GM21381 (cell line): ENCODE data around the gene BCKDK.
"Not testable (repeated sequence)": the region's sequence is repeated elsewhere in the genome, so short reads cannot be mapped to it uniquely, and the experiment has no call there.

Experiments used
- ATAC-seq: cut with Tn5 transposase; IDR thresholded peaks from one replicate; pipeline ENCODE4 v1.9.1; 2021; ENCODE audit warnings: mild to moderate bottlenecking, moderate library complexity; ENCODE audit not compliant: unreplicated experiment

BCKDK gene

GRCh38 chr16:31138621-31139578 is 30.7 kb downstream of the BCKDK start:
- no peak for ATAC-seq

GRCh38 chr16:31141071-31141469 is 32.9 kb downstream of the BCKDK start:
- ATAC-seq, result not testable (repeated sequence)

- ATAC-seq, result no peak
These were observed 33.4 kb downstream of the BCKDK start for GRCh38 chr16:31141489-31142108.

DNA sequence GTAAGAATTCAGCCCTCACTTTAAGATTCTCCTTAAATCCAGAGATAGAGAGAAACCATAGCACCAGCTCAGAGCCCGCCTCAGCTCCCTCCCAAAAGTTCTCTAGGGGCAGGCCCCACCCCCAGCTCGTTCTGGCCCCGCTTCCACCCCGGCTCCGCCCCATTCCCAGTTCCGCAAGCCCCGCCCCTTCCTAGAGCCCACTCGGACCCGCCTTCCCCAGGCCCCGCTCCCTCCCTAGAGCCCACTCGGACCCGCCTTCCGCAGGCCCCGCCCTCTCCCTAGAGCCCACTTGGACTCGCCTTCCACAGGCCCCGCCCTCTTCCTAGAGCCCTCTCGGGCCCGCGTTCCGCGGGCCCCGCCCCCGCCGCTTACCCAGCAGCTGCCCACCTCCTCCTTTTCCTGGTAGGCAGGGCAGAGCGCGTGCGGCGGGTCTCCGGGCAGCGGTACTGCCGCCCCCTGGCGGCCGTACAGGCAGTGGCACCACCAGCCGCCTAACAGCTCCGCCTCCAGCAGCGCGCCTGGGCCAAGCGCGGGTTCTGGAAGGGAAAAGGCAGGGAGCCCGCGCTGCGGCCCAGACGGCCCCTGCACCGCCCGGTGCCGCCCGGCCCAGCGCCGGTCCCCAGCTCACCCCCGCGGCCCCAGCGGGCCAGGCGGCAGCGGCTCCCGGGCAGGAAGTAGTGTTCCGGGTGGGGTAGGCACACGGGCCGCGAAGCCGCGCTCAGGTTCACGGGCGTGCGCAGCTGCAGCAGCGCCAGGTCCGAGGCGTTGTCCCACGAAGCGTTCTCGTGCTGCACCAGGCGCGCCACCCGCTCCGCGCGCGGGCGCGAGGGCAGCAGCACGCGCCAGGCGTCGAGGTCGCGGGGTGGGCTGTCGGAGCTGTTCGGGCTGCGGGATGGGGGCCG is 34.2 kb downstream of the BCKDK start:
- peak; percentile 89 for ATAC-seq

DNA sequence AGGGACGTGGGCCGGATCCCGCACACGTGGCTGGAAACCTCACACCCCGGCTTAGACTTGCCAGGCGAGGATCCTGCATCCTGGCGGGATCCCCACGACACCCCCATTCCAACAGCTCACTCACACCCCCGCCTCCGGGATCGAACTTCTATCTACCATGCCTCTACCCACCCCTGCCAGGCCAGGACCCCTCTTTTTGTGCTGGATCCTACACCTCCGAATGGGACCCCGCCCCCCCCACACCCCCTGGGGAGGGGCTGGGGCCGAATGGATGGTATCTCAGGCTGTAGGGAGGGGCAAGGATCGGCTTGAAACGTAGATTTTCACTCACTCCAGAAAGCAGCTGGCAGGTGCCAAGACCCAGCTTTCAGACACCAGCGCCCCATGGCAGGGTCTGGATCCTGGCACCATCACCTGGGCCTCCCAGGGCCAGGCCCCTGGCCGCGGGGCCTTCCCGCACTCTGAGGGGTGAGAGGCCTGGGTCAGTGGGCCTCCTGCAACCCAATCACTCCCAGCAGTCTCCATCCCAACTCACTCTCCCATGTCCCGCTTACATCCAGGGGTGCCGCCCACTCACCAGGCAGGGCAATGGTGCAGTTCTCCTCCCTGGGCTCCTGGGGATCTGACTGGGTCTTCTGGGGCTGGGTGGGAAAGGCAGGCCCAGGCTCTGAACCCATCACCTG is 35.0 kb downstream of the BCKDK start:
- ATAC-seq, result no peak

GRCh38 chr16:31143694-31144148 is 35.5 kb downstream of the BCKDK start:
- ATAC-seq, result no peak

DNA sequence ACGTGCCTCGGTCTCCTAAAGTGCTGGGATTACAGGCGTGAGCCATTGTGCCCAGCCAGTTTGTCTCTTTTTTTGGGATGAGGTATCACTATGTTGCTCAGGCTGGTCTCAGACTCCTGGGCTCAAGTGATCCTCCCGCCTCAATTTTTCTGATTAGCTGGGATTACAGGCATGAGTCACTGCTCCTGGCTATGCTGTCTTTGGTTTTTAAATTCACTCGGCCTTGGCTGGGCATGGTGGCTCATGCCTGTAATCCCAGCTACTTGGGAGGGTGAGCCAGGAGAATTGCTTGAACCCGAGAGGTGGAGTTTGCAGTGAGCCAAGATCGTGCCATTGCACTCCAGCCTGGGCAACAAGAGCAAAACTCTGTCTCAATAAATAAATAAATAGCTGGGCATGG is 36.2 kb downstream of the BCKDK start:
- not testable (repeated sequence) for ATAC-seq

DNA sequence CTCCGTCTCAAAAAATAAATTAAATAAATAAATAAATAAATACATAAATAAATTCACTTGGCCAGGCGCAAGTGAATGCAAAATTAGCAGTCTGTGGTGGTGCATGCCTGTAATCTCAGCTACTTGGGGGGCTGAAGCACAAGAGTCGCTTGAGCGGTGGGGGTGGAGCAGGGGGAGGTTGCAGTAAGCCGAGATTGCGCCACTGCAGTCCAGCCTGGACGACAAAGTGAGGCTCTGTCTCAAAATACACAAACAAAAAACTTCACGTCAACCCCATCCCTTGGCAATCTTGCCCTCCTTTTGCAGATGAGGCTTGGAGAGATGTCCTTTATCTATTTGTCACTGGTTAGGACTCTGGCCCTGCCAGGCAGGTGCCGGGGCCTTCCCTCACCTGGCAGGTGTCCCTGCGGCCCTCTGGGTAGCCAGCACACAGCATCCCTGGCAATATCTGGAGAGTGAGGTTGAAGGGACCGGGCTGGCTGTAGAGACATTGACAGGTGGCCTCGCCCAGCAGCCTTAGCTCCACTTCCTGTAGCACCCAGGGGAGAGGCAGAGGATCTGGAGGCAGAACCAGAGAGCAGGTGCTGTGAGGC is 37.3 kb downstream of the BCKDK start:
- ATAC-seq, result no peak

DNA sequence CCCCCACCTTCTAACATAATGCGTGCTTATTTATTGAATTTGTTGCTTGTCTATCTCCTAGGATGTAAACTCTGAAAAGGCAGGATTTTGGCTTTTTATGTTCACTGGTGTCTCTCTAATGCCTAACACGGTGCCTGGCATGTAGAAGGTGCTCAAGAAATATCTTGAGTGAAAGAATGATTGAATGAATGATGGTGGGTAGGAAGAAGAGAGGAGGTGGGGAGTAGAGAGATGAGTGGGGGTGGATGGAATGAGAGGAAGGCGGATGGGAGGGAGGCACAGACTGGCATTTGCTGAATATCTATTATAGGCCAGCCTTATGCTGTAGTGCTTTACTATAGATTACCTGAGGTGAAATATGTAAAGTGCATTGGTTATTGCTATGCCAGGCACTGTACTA is 39.4 kb downstream of the BCKDK start:
- ATAC-seq, result no peak

DNA sequence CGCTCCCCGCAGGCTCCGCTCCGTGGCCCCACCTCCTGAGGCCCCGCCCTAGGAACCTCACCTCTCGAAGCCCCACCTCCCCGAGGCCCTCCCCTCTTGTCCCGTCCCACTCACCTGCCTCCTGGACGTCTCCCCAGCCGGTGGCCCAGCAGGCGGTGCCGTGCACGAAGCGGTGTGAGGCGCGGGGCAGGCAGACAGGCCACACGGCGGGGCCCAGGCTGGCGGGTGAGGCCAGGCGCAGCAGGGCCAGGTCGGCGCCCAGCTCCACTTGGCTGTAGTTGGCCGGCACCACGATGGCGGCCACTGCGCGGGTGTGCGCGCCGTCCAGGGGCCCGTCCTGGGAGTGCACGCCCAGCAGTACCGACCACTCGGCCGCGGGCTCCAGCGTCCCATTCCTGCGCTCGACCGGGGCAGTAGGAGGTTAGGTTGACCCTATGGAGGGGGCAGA is 40.1 kb downstream of the BCKDK start:
- no peak for ATAC-seq

- no peak for ATAC-seq
These were observed 40.7 kb downstream of the BCKDK start for GRCh38 chr16:31148896-31149295.

DNA sequence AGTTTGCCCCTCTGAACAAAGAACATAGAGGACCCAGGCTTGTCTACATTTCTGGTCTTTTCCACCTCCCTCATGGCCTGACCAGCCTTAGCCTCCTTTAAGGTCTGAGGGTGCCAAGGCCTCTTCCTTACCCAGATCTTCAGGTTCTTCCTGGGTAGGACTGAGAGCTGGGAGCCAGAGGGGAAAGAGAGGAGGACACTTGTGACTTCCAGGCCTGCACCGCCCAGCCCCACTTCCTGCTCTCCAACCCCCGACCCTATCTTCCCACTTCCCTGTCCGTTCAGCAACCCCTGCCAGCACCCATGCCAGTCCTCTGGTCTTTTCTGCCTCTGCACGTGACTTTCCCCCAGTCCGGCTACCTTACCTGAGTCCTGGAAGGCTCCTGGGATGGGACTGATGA is 41.1 kb downstream of the BCKDK start:
- no peak for ATAC-seq

GRCh38 chr16:31149894-31150890 is 42.0 kb downstream of the BCKDK start, which contains the start of gene PRSS36:
PRSS36 (minus strand) TSS chr16:31150066; CDS start chr16:31150035, 31 bp downstream.
- no peak for ATAC-seq

DNA sequence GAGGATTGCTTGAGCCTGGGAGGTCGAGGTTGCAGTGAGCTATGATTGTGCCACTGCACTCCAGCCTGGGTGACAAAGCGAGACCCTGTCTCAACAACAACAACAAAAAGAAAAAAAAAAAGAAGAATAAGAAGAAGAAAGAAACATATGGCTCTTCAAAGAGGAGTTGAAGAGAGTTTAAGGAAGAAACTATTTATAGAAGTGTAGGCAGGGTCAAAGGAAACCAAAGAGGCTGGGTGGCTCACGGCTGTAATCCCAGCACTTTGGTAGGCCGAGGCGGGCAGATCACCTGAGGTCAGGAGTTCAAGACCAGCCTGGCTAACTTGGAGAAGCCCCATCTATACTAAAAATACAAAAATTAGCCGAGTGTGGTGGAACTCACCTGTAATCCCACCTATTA is 42.8 kb downstream of the BCKDK start:
- not testable (repeated sequence) for ATAC-seq

DNA sequence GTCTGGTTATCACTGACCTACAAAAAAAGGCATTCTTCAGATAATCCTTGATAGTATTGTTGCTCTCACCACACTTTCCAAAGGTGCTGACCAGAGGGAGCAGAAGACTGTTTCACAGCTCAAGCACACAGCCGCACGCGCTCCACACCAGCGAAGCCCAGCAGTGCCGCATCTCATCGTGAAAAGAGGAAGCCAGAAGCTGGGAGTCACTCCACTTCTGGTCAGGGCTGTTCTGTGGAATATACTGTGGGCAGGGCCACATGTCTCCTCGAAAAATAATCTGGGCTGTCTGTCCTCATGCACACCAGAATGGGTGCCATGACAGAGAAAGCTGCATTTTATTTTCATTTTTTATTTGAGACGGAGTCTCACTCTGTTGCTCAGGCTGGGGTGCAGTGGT is 49.0 kb downstream of the BCKDK start:
- ATAC-seq, result no peak
